ENCODE results near the gene NELL2. TPM values are rescaled to one million over a fixed set of nuclear protein-coding genes. Genes with fewer than 3 reads are reported as not detected.

Gene NELL2
- total and polyA plus RNA-seq, 8 donors = 0.50 to 133 (median 3.1) TPM

- intact Hi-C loops (cut with DNase I; ENCODE audit: low total_unique reads) = no loop called here
- Histone ChIP-seq H3K27ac (no peak overlapping the region), H3K9me3 (no peaks in the 10 kb centered on the region), H3K36me3 (no peaks in the 10 kb centered on the region), H3K4me3 (no peak overlapping the region), H3K4me1 (no peaks in the 10 kb centered on the region), H3K27me3 (no peaks in the 10 kb centered on the region)
- DNase-seq = no peak
- TF ChIP-seq EP300 (IDR thresholded peaks at IDR 0.05) (no peak), POLR2AphosphoS5 (IDR thresholded peaks at IDR 0.05) (no peak), POLR2A (IDR thresholded peaks at IDR 0.05) (no peak), CTCF (IDR thresholded peaks at IDR 0.05) (no peak)
- 55 to 89% (median 73%) methylated on average over 3 of the region's 3 CpGs for WGBS, 5 donors
Observed at GRCh38 chr12:44459569-44459968, 416.5 kb downstream of the NELL2 start.

Small RNA genes within 50 kb of the gene (small RNA-seq; reads per million reads assigned to genes)
- gene RF00019 = 0 reads per million in 4 donors

Other genes with a start within 250 kb of the NELL2 start
- not detected for gene DBX2, start 174.8 kb upstream of the NELL2 start, total RNA-seq
- not detected for gene DBX2, start 174.8 kb upstream of the NELL2 start, polyA plus RNA-seq

Data from stomach (tissue), 9 donors.